NCI-H146 treated with DMSO at 0.1 percent for 48 hours (cell line): ENCODE results near the gene CBR3.
A peak's percentile ranks its signal among the peaks of the same experiment; 100 is the strongest.

ENCODE experiments used
- DNase-seq: peaks from one replicate; lab custom pipeline; 2025; ENCODE audit not compliant: unreplicated experiment; lab: John Stamatoyannopoulos, UW

Gene CBR3

GRCh38 chr21:36183144-36183795 lies 48.4 kb downstream of the CBR3 start:
- no peak for DNase-seq

- DNase-seq = no peak
These were observed 49.7 kb downstream of the CBR3 start for GRCh38 chr21:36184545-36184944.

- no peak for DNase-seq
These were observed 50.6 kb downstream of the CBR3 start for GRCh38 chr21:36185523-36185922.

GRCh38 chr21:36186081-36186480 lies 51.2 kb downstream of the CBR3 start:
- DNase-seq = no peak

- DNase-seq = no peak
These were observed 51.9 kb downstream of the CBR3 start for GRCh38 chr21:36186506-36187399.

GRCh38 chr21:36188081-36188681 lies 53.3 kb downstream of the CBR3 start:
- peak; percentile 80 for DNase-seq

- no peak for DNase-seq
These were observed 54.1 kb downstream of the CBR3 start for GRCh38 chr21:36188937-36189336.

- no peak for DNase-seq
These were observed 55.9 kb downstream of the CBR3 start for GRCh38 chr21:36190736-36191135.

GRCh38 chr21:36193200-36193599 lies 58.3 kb downstream of the CBR3 start:
- no peak for DNase-seq

- DNase-seq = no peak
These were observed 59.1 kb downstream of the CBR3 start for GRCh38 chr21:36194024-36194423.

GRCh38 chr21:36195613-36196012 lies 60.7 kb downstream of the CBR3 start:
- no peak for DNase-seq
